ENCODE results near the gene EXOSC5.

The EXOSC5 gene

DNA sequence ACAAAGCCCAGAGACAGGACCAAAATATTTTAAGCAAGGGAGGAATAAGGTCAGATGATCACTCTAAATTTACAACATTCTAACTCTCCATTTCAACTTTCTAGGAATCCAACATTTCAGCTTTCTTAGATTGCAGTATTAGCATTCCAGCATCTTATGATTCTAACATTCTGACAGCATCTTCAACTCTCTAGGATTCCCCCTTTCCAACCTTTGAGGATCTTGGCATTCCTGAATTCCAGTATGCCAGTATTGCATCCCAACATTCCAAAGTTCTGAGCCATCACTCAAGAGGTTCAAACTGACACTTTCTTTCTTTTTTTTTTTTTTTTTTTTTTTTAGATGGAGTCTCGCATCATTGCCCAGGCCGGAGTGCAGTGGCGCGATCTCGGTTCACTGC, 57.2 kb downstream of the EXOSC5 start:
- no peak for DNase-seq

Data from DMS79 treated with DMSO at 0.1 percent for 48 hours (cell line).